PFSK-1 (cell line): ENCODE data around the gene IYD.

Experiments used
- FOXP2 ChIP-seq: optimal IDR thresholded peaks from 2 replicates; pipeline ENCODE3; 2011; ENCODE audit warnings: borderline replicate concordance, control low read depth, inconsistent platforms; ENCODE audit not compliant: insufficient read depth; ENCODE audit errors: extremely low read length, extremely low read depth
- POLR2AphosphoS5 ChIP-seq: IDR thresholded peaks from 2 replicates; pipeline ENCODE4 v1.6.1; 2012; ENCODE audit warnings: low read depth, mild to moderate bottlenecking, control low read depth, low read length, moderate library complexity
- REST ChIP-seq, 2 experiments: IDR thresholded peaks; 2 replicates each; pipeline versions ENCODE4 v1.6.1 to v1.8.0; 2011 to 2012; ENCODE audit warnings: low read depth in 2 of 2, low read length in 2 of 2, control low read depth in 1 of 2, inconsistent platforms in 1 of 2, mild to moderate bottlenecking in 1 of 2, moderate library complexity in 1 of 2; ENCODE audit not compliant: insufficient read depth in 1 of 2
- SIN3A ChIP-seq: IDR thresholded peaks from 2 replicates; pipeline ENCODE4 v1.6.1; 2012; ENCODE audit warnings: mild to moderate bottlenecking, low read length, moderate library complexity, borderline replicate concordance; ENCODE audit not compliant: insufficient read depth
- TAF1 ChIP-seq: IDR thresholded peaks from 2 replicates; pipeline ENCODE4 v1.6.1; 2012; ENCODE audit warnings: low read length, control low read depth, borderline replicate concordance; ENCODE audit not compliant: insufficient read depth

IYD gene

GRCh38 chr6:150349546-150349945 is 19.3 kb upstream of the IYD start:
- TF ChIP-seq TAF1 (no peak), SIN3A (no peak), FOXP2 (no peak), POLR2AphosphoS5 (no peak), REST (IDR thresholded peaks at IDR 0.05; ENCODE audit: insufficient read depth in 1 of 2, low read depth in 2 of 2, low read length in 2 of 2) (no peak)

- TF ChIP-seq TAF1 = no peak
Measured at GRCh38 chr6:150352321-150353296, 16.2 kb upstream of the IYD start.

- no peak for TF ChIP-seq FOXP2
- TF ChIP-seq SIN3A = no peak
- TF ChIP-seq TAF1 = no peak
- TF ChIP-seq POLR2AphosphoS5 = no peak
- TF ChIP-seq REST (IDR thresholded peaks at IDR 0.05; ENCODE audit: insufficient read depth in 1 of 2, low read depth in 2 of 2, low read length in 2 of 2) = no peak
Measured at GRCh38 chr6:150353445-150353844, 15.4 kb upstream of the IYD start.

GRCh38 chr6:150354754-150355571 is 13.8 kb upstream of the IYD start:
- TF ChIP-seq TAF1 (no peak), SIN3A (no peak), REST (IDR thresholded peaks at IDR 0.05; ENCODE audit: insufficient read depth in 1 of 2, low read depth in 2 of 2, low read length in 2 of 2) (no peak), FOXP2 (no peak), POLR2AphosphoS5 (no peak)

- TF ChIP-seq FOXP2 (no peak), SIN3A (no peak), POLR2AphosphoS5 (no peak), TAF1 (no peak)
Measured at GRCh38 chr6:150355932-150356331, 12.9 kb upstream of the IYD start.

- TF ChIP-seq REST (IDR thresholded peaks at IDR 0.05; ENCODE audit: insufficient read depth in 1 of 2, low read depth in 2 of 2, low read length in 2 of 2) = no peak
- no peak for TF ChIP-seq POLR2AphosphoS5
- no peak for TF ChIP-seq TAF1
- no peak for TF ChIP-seq FOXP2
- TF ChIP-seq SIN3A = no peak
Measured at GRCh38 chr6:150361876-150362275, 6.9 kb upstream of the IYD start.
